GM23338 (cell line): ENCODE data around the gene GPC6. TPM values are rescaled to one million over a fixed set of nuclear protein-coding genes. Genes with fewer than 3 reads are reported as not detected.

Source experiments
- ATAC-seq: fragments of 200-7000 bp; cut with Tn5 transposase; 3 replicates; pipeline ENCODE4 v1.9.1; 2020
- DNase-seq: peaks from one replicate; pipeline ENCODE4 v3.0.0-alpha.2; 2015; ENCODE audit warnings: low spot score
- H2AFZ ChIP-seq: fragments of 200-600 bp; sonication (generic); 2 replicates; pipeline ENCODE4 v1.8.0; 2016; ENCODE audit warnings: antibody characterized with exemption, mild to moderate bottlenecking, moderate library complexity
- H3F3A ChIP-seq: fragments of 200-600 bp; sonication (generic); replicated peaks from 2 replicates; pipeline ENCODE4 v1.8.0; 2017; ENCODE audit warnings: antibody characterized with exemption, mixed run types, low read depth
- H3K27ac ChIP-seq: fragments of 200-600 bp; sonication (generic); 2 replicates; pipeline ENCODE4 v1.6.1; 2016; ENCODE audit warnings: low read depth
- H3K27me3 ChIP-seq: fragments of 200-600 bp; sonication (generic); 2 replicates; pipeline ENCODE4 v1.8.0; 2016; ENCODE audit warnings: mild to moderate bottlenecking, mixed run types, moderate library complexity; ENCODE audit not compliant: insufficient read depth
- H3K36me3 ChIP-seq: fragments of 200-600 bp; sonication (generic); 2 replicates; pipeline ENCODE4 v1.8.0; 2016; ENCODE audit warnings: mild to moderate bottlenecking; ENCODE audit not compliant: insufficient read depth
- H3K4me1 ChIP-seq: fragments of 200-600 bp; sonication (generic); 2 replicates; pipeline ENCODE4 v1.8.0; 2016; ENCODE audit warnings: mild to moderate bottlenecking, moderate library complexity; ENCODE audit not compliant: insufficient read depth
- H3K4me2 ChIP-seq: fragments of 200-600 bp; sonication (generic); 2 replicates; pipeline ENCODE4 v1.7.1; 2017; ENCODE audit warnings: mixed run types
- H3K4me3 ChIP-seq: fragments of 200-600 bp; sonication (generic); 2 replicates; pipeline ENCODE4 v1.6.1; 2016; ENCODE audit warnings: mixed run types
- H3K79me2 ChIP-seq: fragments of 200-600 bp; sonication (generic); replicated peaks from 2 replicates; pipeline ENCODE4 v1.8.0; 2017; ENCODE audit warnings: mild to moderate bottlenecking; ENCODE audit not compliant: insufficient read depth
- H3K9me2 ChIP-seq: fragments of 200-600 bp; sonication (generic); 2 replicates; pipeline ENCODE4 v1.8.0; 2017; ENCODE audit not compliant: insufficient read depth
- H4K20me1 ChIP-seq: fragments of 200-600 bp; sonication (generic); replicated peaks from 2 replicates; pipeline ENCODE4 v1.8.0; 2017; ENCODE audit warnings: mild to moderate bottlenecking; ENCODE audit not compliant: insufficient read depth
- H3K27ac Mint-ChIP-seq: 2 replicates; pipeline ENCODE4 v1.8.0; 2020; ENCODE audit warnings: inconsistent platforms, mild to moderate bottlenecking, moderate library complexity, mixed read lengths
- H3K27me3 Mint-ChIP-seq: 3 replicates; pipeline ENCODE4 v1.8.0; 2022; ENCODE audit warnings: low read depth, mild to moderate bottlenecking, moderate library complexity, mixed read lengths, inconsistent platforms; ENCODE audit not compliant: insufficient read depth, poor library complexity
- H3K36me3 Mint-ChIP-seq: 3 replicates; pipeline ENCODE4 v1.8.0; 2021; ENCODE audit warnings: low read depth, mild to moderate bottlenecking, inconsistent platforms, moderate library complexity, mixed read lengths
- H3K4me1 Mint-ChIP-seq: 3 replicates; pipeline ENCODE4 v1.8.0; 2020; ENCODE audit warnings: mild to moderate bottlenecking, inconsistent platforms, mixed read lengths
- H3K4me3 Mint-ChIP-seq: 3 replicates; pipeline ENCODE4 v1.8.0; 2021; ENCODE audit warnings: moderate library complexity, mild to moderate bottlenecking, inconsistent platforms, mixed read lengths
- H3K9me3 Mint-ChIP-seq: 3 replicates; pipeline ENCODE4 v1.8.0; 2020; ENCODE audit warnings: moderate library complexity, mild to moderate bottlenecking, inconsistent platforms, mixed read lengths
- JUNB ChIP-seq: IDR thresholded peaks from one replicate; pipeline ENCODE4 v1.6.1; 2016; ENCODE audit warnings: antibody characterized with exemption; ENCODE audit not compliant: unreplicated experiment
- NANOG ChIP-seq: IDR thresholded peaks from 2 replicates; pipeline ENCODE4 v1.6.1; 2016; ENCODE audit warnings: antibody characterized with exemption, borderline replicate concordance
- ZNF462 ChIP-seq: fragments of 250-450 bp; sonication (Bioruptor Pico); IDR thresholded peaks from 2 replicates; pipeline ENCODE4 v1.5.0; 2020; ENCODE audit warnings: mild to moderate bottlenecking, moderate library complexity
- polyA plus RNA-seq: library from polyadenylated mRNA; unstranded; fragments of >200 nt; fragmentation: Nextera tagmentation; extraction: Ambion mirVana; gene quantifications from 2 replicates; pipeline ENCODE4 v1.2.1, GENCODE V29; 2016
- total RNA-seq: library from RNA; depleted of rRNA; stranded (reverse); fragments of >200 nt; shearing (Covaris generic); gene quantifications from 2 replicates; pipeline ENCODE4 v1.2.3, GENCODE V29; 2014

The GPC6 gene
- total and polyA plus RNA-seq, 2 experiments from 2014 or later, result 6.4 to 28.6 TPM

GRCh38 chr13:94080527-94080926 lies 853.9 kb downstream of the GPC6 start (continued):
- TF ChIP-seq ZNF462 (CRISPR knock-in tag), result peak; percentile 66

GRCh38 chr13:94087100-94087499 lies 860.5 kb downstream of the GPC6 start:
- H3K27me3 Mint-ChIP-seq, result no peaks in the 10 kb centered on the region
- no peak overlapping the region for H3K4me3 Mint-ChIP-seq
- Histone ChIP-seq H3K4me1 (no peaks in the 10 kb centered on the region), H2AFZ (no peak overlapping the region), H3K4me3 (no peak overlapping the region), H3K27ac (no peak overlapping the region), H3K79me2 (no peaks in the 10 kb centered on the region), H3K27me3 (no peaks in the 10 kb centered on the region), H3K4me2 (no peak overlapping the region), H3K36me3 (no peaks in the 10 kb centered on the region), H3K9me2 (no peaks in the 10 kb centered on the region; the same call in 1 of the 2 replicates), H3F3A (no peaks in the 10 kb centered on the region), H4K20me1 (no peaks in the 10 kb centered on the region)
- DNase-seq (no peak), ATAC-seq (no peak)
- no peak for TF ChIP-seq JUNB
- TF ChIP-seq NANOG, result no peak
- no peaks in the 10 kb centered on the region for H3K4me1 Mint-ChIP-seq
- no peaks in the 10 kb centered on the region for H3K9me3 Mint-ChIP-seq
- H3K36me3 Mint-ChIP-seq, result no peaks in the 10 kb centered on the region
- H3K27ac Mint-ChIP-seq, result no peak overlapping the region

GRCh38 chr13:94088742-94089141 lies 862.1 kb downstream of the GPC6 start:
- H3K36me3 ChIP-seq, result no peaks in the 10 kb centered on the region
- DNase-seq, result no peak

More at GRCh38 chr13:94088742-94089141, 862.1 kb downstream of the GPC6 start:
- H3K36me3 Mint-ChIP-seq, result peaks cover 3% of the 10 kb centered on the region; the same call in 1 of the 3 replicates
- H3K4me1 Mint-ChIP-seq, result no peaks in the 10 kb centered on the region
- H3K4me3 ChIP-seq, result no peak overlapping the region
- H3K27me3 ChIP-seq, result no peaks in the 10 kb centered on the region
- no peaks in the 10 kb centered on the region for H3K4me1 ChIP-seq
- H3K27ac Mint-ChIP-seq, result no peak overlapping the region
- peaks cover 4% of the 10 kb centered on the region; the same call in 1 of the 3 replicates for H3K9me3 Mint-ChIP-seq
- H3F3A ChIP-seq, result no peaks in the 10 kb centered on the region
- ATAC-seq, result no peak
- no peak overlapping the region for H2AFZ ChIP-seq
- H3K4me2 ChIP-seq, result no peak overlapping the region
- H3K4me3 Mint-ChIP-seq, result no peak overlapping the region
- no peak for TF ChIP-seq NANOG
- no peaks in the 10 kb centered on the region for H3K9me2 ChIP-seq
- no peaks in the 10 kb centered on the region for H3K27me3 Mint-ChIP-seq
- H4K20me1 ChIP-seq, result no peaks in the 10 kb centered on the region
- H3K27ac ChIP-seq, result no peak overlapping the region
- no peaks in the 10 kb centered on the region for H3K79me2 ChIP-seq
